B cell (primary cell): ENCODE measurements around the gene REELD1. TPM values are rescaled to one million over a fixed set of nuclear protein-coding genes. Genes with fewer than 3 reads are reported as not detected.

Experiments used
- ATAC-seq: fragments of 200-7000 bp; cut with Tn5 transposase; one replicate; pipeline ENCODE4 v1.10.0; 2021; ENCODE audit warnings: low read depth, mild to moderate bottlenecking, moderate number of reproducible peaks, moderate library complexity
- CTCF ChIA-PET: fragments of 350-600 bp; sonication (Branson Sonifier 250); formaldehyde crosslinking; loops from one replicate; lab custom pipeline; 2021; ENCODE audit warnings: antibody characterized with exemption, inconsistent platforms; lab: Charles Lee
- POLR2A ChIA-PET: fragments of 350-600 bp; sonication (Branson Sonifier 250); formaldehyde crosslinking; loops from one replicate; lab custom pipeline; 2021; ENCODE audit warnings: antibody characterized with exemption; lab: Charles Lee
- DNase-seq: peaks from one replicate; pipeline ENCODE4 v3.0.0; 2013
- H2AFZ ChIP-seq: 2 replicates; pipeline ENCODE4 v1.6.1; 2012; ENCODE audit warnings: mild to moderate bottlenecking, low read depth, low read length; ENCODE audit not compliant: insufficient read depth, poor library complexity, severe bottlenecking
- H3K27ac ChIP-seq, 2 donors: 1 replicate in 1 of 2; 2 replicates in 1 of 2; pipeline ENCODE4 v1.5.1; 2012 to 2013; ENCODE audit warnings: low read length in 2 of 2, mild to moderate bottlenecking in 2 of 2, moderate library complexity in 1 of 2
- H3K27me3 ChIP-seq, 4 experiments: fragments of 200-600 bp in 1 of 4; sonication (generic) in 1 of 4; replicated peaks in 1 of 4; 1 replicate in 2 of 4; 2 replicates in 2 of 4; pipeline versions ENCODE4 v1.6.1 to v1.7.0; 2013 to 2016; ENCODE audit warnings: low read length in 3 of 4, mild to moderate bottlenecking in 2 of 4, mixed read lengths in 1 of 4, moderate library complexity in 1 of 4; ENCODE audit not compliant: insufficient read depth in 4 of 4, control insufficient read depth in 3 of 4; ENCODE audit errors: control extremely low read depth in 1 of 4
- H3K36me3 ChIP-seq, 2 experiments: replicated peaks in 1 of 2; 1 replicate in 1 of 2; 2 replicates in 1 of 2; pipeline versions ENCODE4 v1.6.1 to v1.7.1; 2013; ENCODE audit warnings: low read length in 1 of 2; ENCODE audit not compliant: insufficient read depth in 2 of 2, control insufficient read depth in 1 of 2; ENCODE audit errors: control extremely low read depth in 1 of 2, extremely low read depth in 1 of 2
- H3K4me1 ChIP-seq, 2 donors: fragments of 200-600 bp in 1 of 2; sonication (generic) in 1 of 2; 1 replicate in 1 of 2; 2 replicates in 1 of 2; pipeline versions ENCODE4 v1.5.1 to v1.6.1; 2013 to 2017; ENCODE audit warnings: low read length in 2 of 2; ENCODE audit not compliant: control insufficient read depth in 2 of 2, insufficient read depth in 2 of 2
- H3K4me2 ChIP-seq: replicated peaks from 2 replicates; pipeline ENCODE3; 2012; ENCODE audit warnings: mild to moderate bottlenecking, low read depth, low read length; ENCODE audit not compliant: poor library complexity, severe bottlenecking
- H3K4me3 ChIP-seq, 5 experiments: fragments of 200-600 bp in 1 of 5; sonication (generic) in 1 of 5; 1 replicate in 3 of 5; 2 replicates in 2 of 5; pipeline versions ENCODE4 v1.5.1 to v1.7.0; 2011 to 2016; ENCODE audit warnings: low read length in 4 of 5, mild to moderate bottlenecking in 4 of 5, low read depth in 2 of 5, control low read depth in 1 of 5, moderate library complexity in 1 of 5; ENCODE audit not compliant: insufficient read depth in 1 of 5; ENCODE audit errors: control extremely low read depth in 1 of 5, extremely low read depth in 1 of 5
- H3K79me2 ChIP-seq: fragments of 200-600 bp; sonication (generic); one replicate; pipeline ENCODE4 v1.6.0; 2016; ENCODE audit warnings: low read length; ENCODE audit not compliant: control insufficient read depth, insufficient read depth
- H3K9ac ChIP-seq: fragments of 200-600 bp; sonication (generic); 2 replicates; pipeline ENCODE4 v1.6.1; 2017; ENCODE audit warnings: mild to moderate bottlenecking, low read length, moderate library complexity
- H3K9me3 ChIP-seq, 3 donors: one replicate each; pipeline versions ENCODE4 v1.6.1 to v1.7.1; 2013; ENCODE audit warnings: low read length in 2 of 3; ENCODE audit not compliant: control insufficient read depth in 2 of 3, insufficient read depth in 1 of 3; ENCODE audit errors: control extremely low read depth in 1 of 3
- H4K20me1 ChIP-seq: 2 replicates; pipeline ENCODE4 v1.6.0; 2012; ENCODE audit warnings: mild to moderate bottlenecking, low read length; ENCODE audit not compliant: insufficient read depth, control insufficient read depth, poor library complexity, severe bottlenecking
- H3K27ac Mint-ChIP-seq: one replicate; pipeline ENCODE4 v1.8.0; 2021; ENCODE audit warnings: mixed read lengths
- H3K27me3 Mint-ChIP-seq: one replicate; pipeline ENCODE4 v1.8.0; 2021; ENCODE audit warnings: mixed read lengths
- H3K4me1 Mint-ChIP-seq: one replicate; pipeline ENCODE4 v1.8.0; 2021; ENCODE audit warnings: mixed read lengths
- H3K4me3 Mint-ChIP-seq: one replicate; pipeline ENCODE4 v1.8.0; 2021; ENCODE audit warnings: mixed read lengths
- H3K9me3 Mint-ChIP-seq: one replicate; pipeline ENCODE4 v1.8.0; 2022; ENCODE audit warnings: mixed read lengths; ENCODE audit not compliant: insufficient read depth
- EZH2 ChIP-seq: IDR thresholded peaks from 2 replicates; pipeline ENCODE4 v1.6.1; 2012; ENCODE audit warnings: borderline replicate concordance, low read depth, mild to moderate bottlenecking, moderate library complexity, low read length; ENCODE audit not compliant: insufficient read depth, poor library complexity, severe bottlenecking
- WGBS: methylation state at CpG from one replicate; pipeline ENCODE4 v1.1.5; 2013; ENCODE audit warnings: missing lambda C conversion rate; ENCODE audit not compliant: insufficient coverage; 5-methylcytosine and 5-hydroxymethylcytosine counted together
- intact Hi-C: fragments of 100-400 bp; cut with micrococcal nuclease; formaldehyde crosslinking; loops from one replicate; pipeline ENCODE4 v1.10.0; 2022
- polyA plus RNA-seq: library from polyadenylated mRNA; depleted of rRNA; stranded (reverse); fragments of >200 nt; gene quantifications from 2 replicates; pipeline ENCODE4 v1.2.3, GENCODE V29; 2012
- total RNA-seq, 2 donors: library from RNA; stranded (reverse); fragments of 120-200 nt in 1 of 2; gene quantifications; 1 replicate in 1 of 2; 2 replicates in 1 of 2; pipeline versions ENCODE4 v1.2.3 to v1.2.4, GENCODE V29; 2013 to 2022
- TF ChIP-seq, protein P1 (sequence below): fragments of 200-600 bp; IDR thresholded peaks from one replicate; pipeline ENCODE4 v1.8.0; 2022; ENCODE audit warnings: antibody characterized with exemption, mild to moderate bottlenecking

Gene REELD1
- total and polyA plus RNA-seq, 2 donors (not counting 1 experiment from before 2014, with no cell fraction given) = 2.6 to 7.8 TPM

DNA sequence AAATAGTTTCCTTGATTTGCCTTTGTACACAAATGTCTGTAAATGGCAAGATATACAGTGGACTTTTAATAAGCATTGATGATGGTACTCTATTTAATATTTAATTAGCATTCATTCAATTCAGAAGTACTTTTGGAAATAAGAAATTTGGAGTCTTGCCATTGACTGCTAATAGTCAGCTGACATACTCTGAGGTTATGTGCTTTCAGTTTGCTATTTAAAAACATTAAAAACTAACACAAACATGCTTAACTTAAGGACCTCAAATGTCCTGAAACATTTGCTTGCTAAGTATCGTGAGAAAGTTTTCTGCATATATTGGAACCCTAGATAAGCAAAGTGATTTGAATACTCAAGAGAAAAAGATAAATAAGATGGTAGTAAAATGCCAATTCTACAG is 64.6 kb downstream of the REELD1 start:
- ChIA-PET CTCF (no interaction called here), POLR2A (no interaction called here)
- WGBS = no CpG with 5 or more reads among the region's 1 CpG
- no peaks in the 10 kb centered on the region for H3K9me3 Mint-ChIP-seq
- peaks cover 0 to 2% of the 10 kb centered on the region in 2 experiments for H3K36me3 ChIP-seq
- H3K9me3 ChIP-seq = no peaks in the 10 kb centered on the region
- no peak for DNase-seq
- H3K27me3 Mint-ChIP-seq = no peaks in the 10 kb centered on the region
- H3K4me1 ChIP-seq = no peaks in the 10 kb centered on the region
- no peak overlapping the region for H3K4me2 ChIP-seq
- no peaks in the 10 kb centered on the region for H3K27me3 ChIP-seq
- no peak for TF ChIP-seq EZH2
- TF ChIP-seq, protein P1, sequence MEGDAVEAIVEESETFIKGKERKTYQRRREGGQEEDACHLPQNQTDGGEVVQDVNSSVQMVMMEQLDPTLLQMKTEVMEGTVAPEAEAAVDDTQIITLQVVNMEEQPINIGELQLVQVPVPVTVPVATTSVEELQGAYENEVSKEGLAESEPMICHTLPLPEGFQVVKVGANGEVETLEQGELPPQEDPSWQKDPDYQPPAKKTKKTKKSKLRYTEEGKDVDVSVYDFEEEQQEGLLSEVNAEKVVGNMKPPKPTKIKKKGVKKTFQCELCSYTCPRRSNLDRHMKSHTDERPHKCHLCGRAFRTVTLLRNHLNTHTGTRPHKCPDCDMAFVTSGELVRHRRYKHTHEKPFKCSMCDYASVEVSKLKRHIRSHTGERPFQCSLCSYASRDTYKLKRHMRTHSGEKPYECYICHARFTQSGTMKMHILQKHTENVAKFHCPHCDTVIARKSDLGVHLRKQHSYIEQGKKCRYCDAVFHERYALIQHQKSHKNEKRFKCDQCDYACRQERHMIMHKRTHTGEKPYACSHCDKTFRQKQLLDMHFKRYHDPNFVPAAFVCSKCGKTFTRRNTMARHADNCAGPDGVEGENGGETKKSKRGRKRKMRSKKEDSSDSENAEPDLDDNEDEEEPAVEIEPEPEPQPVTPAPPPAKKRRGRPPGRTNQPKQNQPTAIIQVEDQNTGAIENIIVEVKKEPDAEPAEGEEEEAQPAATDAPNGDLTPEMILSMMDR = no peak
- no peak overlapping the region for H3K9ac ChIP-seq
- no peak overlapping the region for H3K4me3 Mint-ChIP-seq
- H3K4me1 Mint-ChIP-seq = no peaks in the 10 kb centered on the region
- no peak overlapping the region for H3K27ac Mint-ChIP-seq
- no peaks in the 10 kb centered on the region for H4K20me1 ChIP-seq
- no peak overlapping the region for H3K27ac ChIP-seq
- no peak overlapping the region for H3K4me3 ChIP-seq
- intact Hi-C loops = no loop called here
- no peak for ATAC-seq
- H3K79me2 ChIP-seq = no peaks in the 10 kb centered on the region
- no peak overlapping the region for H2AFZ ChIP-seq

Other genes starting within 250 kb of the REELD1 start
- 42.1 and 42.7 TPM in 2 replicates for gene LSM6, start 38.8 kb upstream of the REELD1 start, total RNA-seq
- gene LSM6, start 38.8 kb upstream of the REELD1 start, polyA plus RNA-seq = 13.3 and 32.6 TPM in 2 replicates